BLaER1 treated with 17β-estradiol and CSF1 and Interleukin-3, amounts not matched to agents 10 nM and 100 nM (cell line): ENCODE measurements around the gene CSDE1.
"Not testable (repeated sequence)": the region's sequence is repeated elsewhere in the genome, so short reads cannot be mapped to it uniquely, and the experiment has no call there.

Experiments used
- H3K27ac ChIP-seq, 11 experiments: shearing (Covaris generic); formaldehyde crosslinking; 2 replicates each; pipeline ENCODE4 v1.8.1; 2022
- H3K27me3 ChIP-seq, 11 experiments: shearing (Covaris generic); formaldehyde crosslinking; 2 replicates each; pipeline ENCODE4 v1.8.1; 2022
- H3K36me3 ChIP-seq, 11 experiments: shearing (Covaris generic); formaldehyde crosslinking; 2 replicates each; pipeline ENCODE4 v1.8.1; 2022
- H3K4me1 ChIP-seq, 10 experiments: shearing (Covaris generic); formaldehyde crosslinking; 2 replicates each; pipeline ENCODE4 v1.8.1; 2022
- H3K4me2 ChIP-seq, 11 experiments: shearing (Covaris generic); formaldehyde crosslinking; 2 replicates each; pipeline ENCODE4 v1.8.1; 2022
- H3K4me3 ChIP-seq, 10 experiments: shearing (Covaris generic); formaldehyde crosslinking; 2 replicates each; pipeline ENCODE4 v1.8.1; 2022
- H3K9ac ChIP-seq, 11 experiments: shearing (Covaris generic); formaldehyde crosslinking; 2 replicates each; pipeline ENCODE4 v1.8.1; 2022
- H3K9me3 ChIP-seq, 11 experiments: shearing (Covaris generic); formaldehyde crosslinking; replicated peaks in 1 of 11; 2 replicates each; pipeline ENCODE4 v1.8.1; 2022
- H4K20me1 ChIP-seq, 11 experiments: shearing (Covaris generic); formaldehyde crosslinking; 2 replicates each; pipeline ENCODE4 v1.8.1; 2022
- Cebpa-rat ChIP-seq, 11 experiments: shearing (Covaris generic); IDR thresholded peaks; 2 replicates each; pipeline ENCODE4 v1.8.1; 2022

Gene CSDE1

GRCh38 chr1:114755006-114755931 is 2.5 kb downstream of the CSDE1 start:
- H3K27ac ChIP-seq: peak overlapping the region in 10 of 11 experiments; percentile 39 to 100 (median 100); a peak in 18 of 22 replicates
- peak overlapping the region; percentile 99 to 100 (median 100); a peak in 20 of 22 replicates for H3K9ac ChIP-seq
- TF ChIP-seq Cebpa-rat (IDR thresholded peaks at IDR 0.05): no peak
- peak overlapping the region; percentile 85 to 100 (median 93) for H3K4me2 ChIP-seq
- peaks cover 0 to 44% (median 22%) of the 10 kb centered on the region in 11 experiments; a peak in 17 of 22 replicates for H3K36me3 ChIP-seq
- peak overlapping the region; percentile 82 to 97 (median 92); a peak in 17 of 20 replicates for H3K4me3 ChIP-seq
- H4K20me1 ChIP-seq: peaks cover 67 to 70% (median 70%) of the 10 kb centered on the region in 11 experiments
- H3K9me3 ChIP-seq: 0 out of 22 replicates have a peak, but pooled peaks cover 0 to 5% (median 0%) of the 10 kb centered on the region in 11 experiments
- H3K27me3 ChIP-seq: no peaks in the 10 kb centered on the region
- H3K4me1 ChIP-seq: peaks cover 58 to 73% (median 64%) of the 10 kb centered on the region in 10 experiments

- Histone ChIP-seq H3K4me1 (peaks cover 55 to 85% (median 64%) of the 10 kb centered on the region in 10 experiments), H4K20me1 (peaks cover 82 to 86% (median 85%) of the 10 kb centered on the region in 11 experiments), H3K36me3 (peaks cover 15 to 59% (median 38%) of the 10 kb centered on the region in 11 experiments), H3K4me2 (peak overlapping the region; percentile 50 to 100 (median 89); a peak in 21 of 22 replicates)
- H3K9me3 ChIP-seq, H3K27ac ChIP-seq, H3K27me3 ChIP-seq, H3K9ac ChIP-seq, H3K4me3 ChIP-seq: not testable (repeated sequence)
Measured at GRCh38 chr1:114753702-114754101, 4.1 kb downstream of the CSDE1 start.

- no peak for TF ChIP-seq Cebpa-rat (IDR thresholded peaks at IDR 0.05)
- Histone ChIP-seq H3K4me1 (peaks cover 49 to 86% (median 58%) of the 10 kb centered on the region in 10 experiments), H3K27ac (no peak overlapping the region), H3K4me2 (peak overlapping the region; percentile 50 to 100 (median 89); a peak in 16 of 22 replicates), H4K20me1 (peaks cover 88 to 91% (median 91%) of the 10 kb centered on the region in 11 experiments), H3K9me3 (no peaks in the 10 kb centered on the region), H3K9ac (no peak overlapping the region), H3K27me3 (no peaks in the 10 kb centered on the region), H3K36me3 (peaks cover 20 to 65% (median 44%) of the 10 kb centered on the region in 11 experiments), H3K4me3 (no peak overlapping the region)
Measured at GRCh38 chr1:114753143-114753542, 4.6 kb downstream of the CSDE1 start.

- no peaks in the 10 kb centered on the region for H3K9me3 ChIP-seq
- H3K27me3 ChIP-seq: no peaks in the 10 kb centered on the region
- no peak overlapping the region for H3K4me3 ChIP-seq
- H4K20me1 ChIP-seq: peaks cover 100% of the 10 kb centered on the region in 11 experiments
- no peak overlapping the region for H3K27ac ChIP-seq
- H3K4me2 ChIP-seq: peak overlapping the region in 3 of 11 experiments; percentile 4 to 52 (median 15); a peak in 4 of 22 replicates
- no peak for TF ChIP-seq Cebpa-rat (IDR thresholded peaks at IDR 0.05)
- H3K36me3 ChIP-seq: peaks cover 44 to 88% (median 66%) of the 10 kb centered on the region in 11 experiments
- H3K4me1 ChIP-seq: peaks cover 46 to 99% (median 49%) of the 10 kb centered on the region in 10 experiments
- H3K9ac ChIP-seq: no peak overlapping the region
Measured at GRCh38 chr1:114750780-114751179, 7.0 kb downstream of the CSDE1 start.

GRCh38 chr1:114749835-114750234 is 7.9 kb downstream of the CSDE1 start:
- Histone ChIP-seq H3K4me1 (peaks cover 39 to 99% (median 43%) of the 10 kb centered on the region in 10 experiments), H3K27me3 (no peaks in the 10 kb centered on the region), H3K27ac (no peak overlapping the region), H4K20me1 (peaks cover 98 to 100% (median 100%) of the 10 kb centered on the region in 11 experiments), H3K4me3 (no peak overlapping the region), H3K9me3 (no peaks in the 10 kb centered on the region), H3K4me2 (peak overlapping the region in 2 of 11 experiments; percentile 6 to 52; a peak in 1 of 22 replicates), H3K9ac (no peak overlapping the region), H3K36me3 (peaks cover 52 to 90% (median 71%) of the 10 kb centered on the region in 11 experiments)
- no peak for TF ChIP-seq Cebpa-rat (IDR thresholded peaks at IDR 0.05)

- Histone ChIP-seq H3K4me1 (peaks cover 10 to 71% (median 14%) of the 10 kb centered on the region in 10 experiments; a peak in 17 of 20 replicates), H3K27me3 (no peaks in the 10 kb centered on the region), H3K9me3 (no peaks in the 10 kb centered on the region), H3K4me3 (no peak overlapping the region), H3K4me2 (peak overlapping the region in 3 of 11 experiments; percentile 23 to 42 (median 37); a peak in 4 of 22 replicates), H4K20me1 (peaks cover 98 to 100% (median 100%) of the 10 kb centered on the region in 11 experiments), H3K9ac (no peak overlapping the region), H3K27ac (no peak overlapping the region), H3K36me3 (peaks cover 82 to 96% (median 93%) of the 10 kb centered on the region in 11 experiments)
- no peak for TF ChIP-seq Cebpa-rat (IDR thresholded peaks at IDR 0.05)
Measured at GRCh38 chr1:114746450-114747121, 11.2 kb downstream of the CSDE1 start.

- no peak for TF ChIP-seq Cebpa-rat (IDR thresholded peaks at IDR 0.05)
- peaks cover 98 to 100% (median 100%) of the 10 kb centered on the region in 11 experiments for H4K20me1 ChIP-seq
- H3K27me3 ChIP-seq: no peaks in the 10 kb centered on the region
- H3K27ac ChIP-seq: peak overlapping the region in 7 of 11 experiments; percentile 1 to 61 (median 36); a peak in 8 of 22 replicates
- H3K4me3 ChIP-seq: no peak overlapping the region
- peaks cover 0 to 58% (median 10%) of the 10 kb centered on the region in 10 experiments; a peak in 11 of 20 replicates for H3K4me1 ChIP-seq
- H3K9me3 ChIP-seq: no peaks in the 10 kb centered on the region
- H3K4me2 ChIP-seq: peak overlapping the region in 4 of 11 experiments; percentile 9 to 42 (median 29); a peak in 5 of 22 replicates
- peaks cover 91 to 100% (median 99%) of the 10 kb centered on the region in 11 experiments for H3K36me3 ChIP-seq
- H3K9ac ChIP-seq: no peak overlapping the region
Measured at GRCh38 chr1:114745291-114745690, 12.5 kb downstream of the CSDE1 start.

- Histone ChIP-seq H3K27me3 (no peaks in the 10 kb centered on the region), H3K9ac (no peak overlapping the region), H3K4me3 (no peak overlapping the region), H3K4me2 (no peak overlapping the region), H3K27ac (no peak overlapping the region), H3K4me1 (peaks cover 0 to 27% (median 10%) of the 10 kb centered on the region in 10 experiments; a peak in 11 of 20 replicates), H3K36me3 (peaks cover 91 to 100% (median 99%) of the 10 kb centered on the region in 11 experiments), H3K9me3 (no peaks in the 10 kb centered on the region), H4K20me1 (peaks cover 98 to 100% (median 100%) of the 10 kb centered on the region in 11 experiments)
- no peak for TF ChIP-seq Cebpa-rat (IDR thresholded peaks at IDR 0.05)
Measured at GRCh38 chr1:114741963-114742746, 15.6 kb downstream of the CSDE1 start.
